ENCODE data around the gene TNC. TPM values are rescaled to one million over a fixed set of nuclear protein-coding genes. Genes with fewer than 3 reads are reported as not detected.

The TNC gene
- total RNA-seq, 4 donors from 2014 or later: 18.5 to 27.0 (median 22.7) TPM

DNA sequence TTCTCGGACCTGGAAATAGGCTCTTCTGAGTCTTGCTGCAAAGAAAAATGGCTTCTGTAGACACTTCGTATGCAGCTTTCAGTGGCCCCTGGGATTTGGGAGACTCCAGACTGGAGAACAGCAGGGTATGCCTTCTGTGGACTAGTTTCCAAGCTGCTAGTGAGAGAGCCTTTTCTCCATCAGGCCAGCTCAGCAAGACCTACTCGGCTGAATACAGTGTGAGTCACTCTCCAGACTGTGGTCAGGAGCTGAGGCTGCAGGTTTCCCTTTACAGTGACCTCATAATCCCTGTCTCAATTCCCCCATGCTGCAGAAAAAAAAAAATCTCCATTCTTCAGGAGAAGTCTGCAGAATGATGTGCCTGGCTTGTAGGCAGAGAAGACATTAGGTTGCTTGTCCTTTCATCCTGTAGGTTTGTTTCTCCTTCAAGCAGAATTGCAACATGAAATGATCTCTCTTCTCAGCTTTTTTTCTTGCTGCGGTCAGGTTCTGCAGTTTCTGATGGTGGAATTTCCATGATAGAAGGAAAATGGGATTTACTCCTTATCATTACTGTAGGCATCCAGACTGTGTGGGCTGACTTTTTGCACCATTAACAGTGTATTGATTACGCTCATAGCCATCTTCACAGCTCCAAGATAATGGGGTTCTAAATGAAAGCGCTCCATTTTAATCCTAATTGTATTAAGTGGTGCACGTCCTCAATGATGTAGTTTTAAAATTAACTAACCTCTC lies 109.3 kb downstream of the TNC start:
- Histone ChIP-seq H3K27ac (no peak overlapping the region), H3K36me3 (no peaks in the 10 kb centered on the region), H3K9me3 (no peaks in the 10 kb centered on the region), H3K27me3 (no peaks in the 10 kb centered on the region), H3K4me1 (no peaks in the 10 kb centered on the region), H3K4me3 (no peak overlapping the region)
- TF ChIP-seq EP300 (IDR thresholded peaks at IDR 0.05) (no peak), POLR2AphosphoS5 (IDR thresholded peaks at IDR 0.05) (no peak), POLR2A (IDR thresholded peaks at IDR 0.05) (no peak)
- TF ChIP-seq, protein P1, sequence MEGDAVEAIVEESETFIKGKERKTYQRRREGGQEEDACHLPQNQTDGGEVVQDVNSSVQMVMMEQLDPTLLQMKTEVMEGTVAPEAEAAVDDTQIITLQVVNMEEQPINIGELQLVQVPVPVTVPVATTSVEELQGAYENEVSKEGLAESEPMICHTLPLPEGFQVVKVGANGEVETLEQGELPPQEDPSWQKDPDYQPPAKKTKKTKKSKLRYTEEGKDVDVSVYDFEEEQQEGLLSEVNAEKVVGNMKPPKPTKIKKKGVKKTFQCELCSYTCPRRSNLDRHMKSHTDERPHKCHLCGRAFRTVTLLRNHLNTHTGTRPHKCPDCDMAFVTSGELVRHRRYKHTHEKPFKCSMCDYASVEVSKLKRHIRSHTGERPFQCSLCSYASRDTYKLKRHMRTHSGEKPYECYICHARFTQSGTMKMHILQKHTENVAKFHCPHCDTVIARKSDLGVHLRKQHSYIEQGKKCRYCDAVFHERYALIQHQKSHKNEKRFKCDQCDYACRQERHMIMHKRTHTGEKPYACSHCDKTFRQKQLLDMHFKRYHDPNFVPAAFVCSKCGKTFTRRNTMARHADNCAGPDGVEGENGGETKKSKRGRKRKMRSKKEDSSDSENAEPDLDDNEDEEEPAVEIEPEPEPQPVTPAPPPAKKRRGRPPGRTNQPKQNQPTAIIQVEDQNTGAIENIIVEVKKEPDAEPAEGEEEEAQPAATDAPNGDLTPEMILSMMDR (IDR thresholded peaks at IDR 0.05): no peak
- DNase-seq (ENCODE audit: low spot score in 2 of 2): no peak
- 81% methylated on average over 7 of the region's 7 CpGs for WGBS

DNA sequence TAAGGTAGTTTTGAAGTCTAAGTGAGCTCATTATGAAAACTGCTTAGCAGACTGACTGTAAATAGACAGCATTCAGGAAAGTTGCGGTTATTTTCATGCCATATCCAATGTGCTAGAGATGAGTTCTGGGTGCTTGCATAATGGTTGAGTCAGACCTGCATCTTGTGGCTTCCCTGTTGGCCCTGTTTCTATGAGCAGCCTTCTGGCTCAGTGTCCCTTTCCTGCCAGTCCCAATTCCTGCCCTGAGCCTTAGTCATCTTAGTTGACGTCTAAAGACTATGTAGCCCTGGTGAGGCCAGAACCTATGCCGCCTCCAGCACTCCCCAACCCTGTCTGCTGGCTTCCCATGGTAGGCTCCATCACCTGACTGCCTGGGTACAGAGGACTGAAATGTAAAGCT lies 111.3 kb downstream of the TNC start:
- no peaks in the 10 kb centered on the region for H3K9me3 ChIP-seq
- H3K27ac ChIP-seq: no peak overlapping the region
- DNase-seq (ENCODE audit: low spot score in 2 of 2): no peak
- H3K4me3 ChIP-seq: no peak overlapping the region
- H3K4me1 ChIP-seq: no peaks in the 10 kb centered on the region
- no peaks in the 10 kb centered on the region for H3K36me3 ChIP-seq
- WGBS: 90% methylated on average over 3 of the region's 3 CpGs
- no peaks in the 10 kb centered on the region for H3K27me3 ChIP-seq
- TF ChIP-seq POLR2A (IDR thresholded peaks at IDR 0.05) (no peak), POLR2AphosphoS5 (IDR thresholded peaks at IDR 0.05) (no peak), EP300 (IDR thresholded peaks at IDR 0.05) (no peak)
- TF ChIP-seq, protein P1 (IDR thresholded peaks at IDR 0.05): no peak

DNA sequence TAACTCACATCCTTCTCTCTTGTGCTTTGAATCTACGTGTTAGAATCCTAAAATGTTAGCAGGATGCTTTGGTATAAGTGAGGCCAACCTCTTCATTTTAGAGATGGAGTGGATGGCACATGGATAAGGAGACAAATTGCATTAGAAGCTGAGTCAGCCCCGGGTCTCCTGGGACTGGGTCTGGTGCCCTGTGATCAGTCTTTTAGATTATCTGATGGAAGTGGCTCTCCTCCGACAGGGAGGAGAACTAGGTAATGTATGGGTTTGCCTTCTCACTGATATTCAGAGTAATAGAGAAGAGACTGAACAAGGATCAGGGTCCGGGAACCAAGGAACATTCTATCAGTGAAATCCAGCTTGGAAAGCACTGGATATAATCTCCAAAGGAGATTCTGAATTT lies 112.6 kb downstream of the TNC start:
- no peaks in the 10 kb centered on the region for H3K27me3 ChIP-seq
- no peak for DNase-seq (ENCODE audit: low spot score in 2 of 2)
- no peak overlapping the region for H3K4me3 ChIP-seq
- no peak for TF ChIP-seq POLR2A (IDR thresholded peaks at IDR 0.05)
- TF ChIP-seq, protein P1 (IDR thresholded peaks at IDR 0.05): no peak
- no peak for TF ChIP-seq POLR2AphosphoS5 (IDR thresholded peaks at IDR 0.05)
- no peak for TF ChIP-seq EP300 (IDR thresholded peaks at IDR 0.05)
- H3K36me3 ChIP-seq: no peaks in the 10 kb centered on the region
- H3K4me1 ChIP-seq: no peaks in the 10 kb centered on the region
- H3K9me3 ChIP-seq: no peaks in the 10 kb centered on the region
- 85% methylated on average over 4 of the region's 4 CpGs for WGBS
- no peak overlapping the region for H3K27ac ChIP-seq

DNA sequence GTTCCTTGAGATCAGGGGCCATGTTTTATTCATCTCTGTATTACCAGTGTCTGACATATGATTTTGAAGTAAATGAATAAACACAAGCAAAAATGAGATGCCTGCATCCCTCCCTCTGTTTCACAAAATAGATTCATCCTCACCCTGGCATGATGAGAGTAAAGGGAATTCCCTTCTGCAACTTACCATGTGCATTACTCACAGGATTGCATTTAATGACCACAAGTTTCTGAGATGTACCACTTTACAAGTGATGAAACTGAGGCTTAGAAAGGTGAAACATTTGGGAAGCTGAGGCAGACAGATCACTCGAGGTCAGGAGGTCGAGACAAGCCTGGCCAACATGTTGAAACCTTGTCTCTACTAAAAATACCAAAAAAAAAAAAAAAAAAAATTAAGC lies 113.4 kb downstream of the TNC start:
- Histone ChIP-seq H3K9me3 (no peaks in the 10 kb centered on the region), H3K27ac (no peak overlapping the region), H3K27me3 (no peaks in the 10 kb centered on the region), H3K4me1 (no peaks in the 10 kb centered on the region), H3K4me3 (no peak overlapping the region), H3K36me3 (no peaks in the 10 kb centered on the region)
- DNase-seq (ENCODE audit: low spot score in 2 of 2): no peak
- 87% methylated on average over 2 of the region's 2 CpGs for WGBS
- no peak for TF ChIP-seq EP300 (IDR thresholded peaks at IDR 0.05)
- no peak for TF ChIP-seq POLR2A (IDR thresholded peaks at IDR 0.05)
- TF ChIP-seq, protein P1 (IDR thresholded peaks at IDR 0.05): no peak
- TF ChIP-seq POLR2AphosphoS5 (IDR thresholded peaks at IDR 0.05): no peak

DNA sequence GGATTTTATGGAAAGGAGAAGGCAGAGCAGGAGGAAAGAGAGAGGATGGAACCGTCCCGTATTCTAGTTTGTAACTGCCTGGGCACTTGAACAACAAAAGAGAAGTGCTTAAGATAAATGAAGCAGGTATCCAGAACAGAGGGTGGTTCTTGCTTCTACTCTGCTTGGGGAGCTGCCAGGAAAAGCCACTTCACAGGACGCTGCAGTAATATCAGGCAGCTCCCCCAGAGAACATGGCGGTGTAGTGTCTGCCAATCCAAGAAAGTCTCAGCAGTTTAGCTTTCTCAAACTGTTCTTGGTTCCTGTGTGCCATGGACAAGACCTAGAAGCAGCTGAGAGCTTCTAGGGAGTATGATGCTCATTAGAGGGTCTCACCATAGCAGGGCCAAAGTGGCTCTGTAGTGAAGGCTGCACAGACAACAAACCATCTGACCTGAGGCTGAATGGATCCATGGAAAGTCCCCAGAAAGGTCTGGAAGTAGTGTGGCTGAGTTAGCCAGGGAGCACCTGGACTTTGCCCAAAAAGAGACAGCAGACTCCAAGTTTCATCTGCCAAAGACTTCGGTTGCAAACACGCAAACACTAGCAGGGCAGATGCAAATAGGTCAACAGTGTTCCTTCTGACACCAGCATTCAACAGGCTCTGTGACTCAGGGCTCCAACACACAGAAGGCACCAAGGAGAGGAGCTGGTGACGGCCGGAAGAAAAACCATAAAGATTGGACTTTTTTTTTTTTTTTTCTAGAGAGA lies 115.4 kb downstream of the TNC start:
- TF ChIP-seq EP300 (IDR thresholded peaks at IDR 0.05): no peak
- TF ChIP-seq POLR2A (IDR thresholded peaks at IDR 0.05): no peak
- TF ChIP-seq POLR2AphosphoS5 (IDR thresholded peaks at IDR 0.05): no peak
- TF ChIP-seq, protein P1 (IDR thresholded peaks at IDR 0.05): no peak
- 50% methylated on average over 8 of the region's 8 CpGs for WGBS
- Histone ChIP-seq H3K27ac (no peak overlapping the region), H3K9me3 (no peaks in the 10 kb centered on the region), H3K4me1 (no peaks in the 10 kb centered on the region), H3K4me3 (no peak overlapping the region), H3K36me3 (no peaks in the 10 kb centered on the region), H3K27me3 (no peaks in the 10 kb centered on the region)
- DNase-seq (ENCODE audit: low spot score in 2 of 2): no peak

Data from suprapubic skin (tissue), 4 donors.